ENCODE data around the gene MESP2. TPM values are rescaled to one million over a fixed set of nuclear protein-coding genes. Genes with fewer than 3 reads are reported as not detected.

MESP2 gene
- not detected in 2 replicates for total RNA-seq (2014; rRNA removed; shearing (Covaris generic))

DNA sequence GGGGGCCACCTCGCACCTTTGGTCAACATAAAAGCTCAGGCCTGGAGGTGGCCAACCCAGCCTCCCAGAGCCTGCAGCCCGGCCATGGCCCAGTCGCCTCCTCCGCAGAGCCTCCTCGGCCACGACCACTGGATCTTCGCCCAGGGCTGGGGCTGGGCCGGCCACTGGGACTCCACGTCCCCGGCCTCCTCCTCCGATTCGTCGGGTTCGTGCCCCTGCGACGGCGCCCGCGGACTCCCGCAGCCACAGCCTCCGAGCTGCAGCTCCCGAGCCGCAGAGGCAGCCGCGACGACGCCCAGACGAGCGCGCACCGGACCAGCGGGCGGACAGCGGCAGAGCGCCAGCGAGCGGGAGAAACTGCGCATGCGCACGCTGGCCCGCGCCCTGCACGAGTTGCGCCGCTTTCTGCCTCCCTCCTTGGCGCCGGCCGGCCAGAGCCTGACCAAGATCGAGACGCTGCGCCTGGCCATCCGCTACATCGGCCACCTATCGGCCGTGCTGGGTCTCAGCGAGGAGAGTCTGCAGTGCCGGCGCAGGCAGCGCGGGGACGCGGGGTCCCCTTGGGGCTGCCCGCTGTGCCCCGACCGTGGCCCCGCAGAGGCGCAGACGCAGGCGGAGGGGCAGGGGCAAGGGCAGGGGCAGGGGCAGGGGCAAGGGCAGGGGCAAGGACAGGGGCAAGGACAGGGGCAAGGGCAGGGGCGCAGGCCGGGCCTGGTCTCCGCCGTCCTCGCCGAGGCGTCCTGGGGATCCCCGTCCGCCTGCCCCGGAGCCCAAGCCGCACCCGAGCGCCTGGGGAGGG is at the start of gene MESP2:
TSS of gene MESP2 (plus strand) at position 59 of the 799 bp plus-strand sequence. CDS start at position 85, 26 bp downstream.
- in situ Hi-C loops (cut with HindIII; ENCODE audit: low sequenced_read_pairs), result no loop called here
- DNase-seq (ENCODE audit: low spot score), result peak; percentile 75

DNA sequence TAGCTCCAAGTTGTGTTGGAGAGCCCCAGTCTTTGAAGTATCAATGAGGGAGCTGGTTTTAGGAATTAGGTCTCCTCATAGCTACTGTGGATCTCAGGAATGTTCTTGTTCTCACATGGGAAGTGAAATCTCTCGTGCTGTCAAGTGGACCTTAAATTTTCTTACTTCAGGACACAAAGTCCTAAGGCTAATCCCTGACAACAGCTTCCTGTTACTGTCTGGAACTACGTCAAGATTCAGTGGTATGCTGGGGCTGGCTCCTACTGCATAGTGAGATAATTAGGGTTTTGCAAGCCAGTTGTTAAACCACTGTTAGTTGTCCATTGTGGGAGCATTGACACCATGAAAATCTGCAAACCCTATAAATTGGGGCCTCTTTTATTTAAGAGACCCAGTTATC is 47.9 kb upstream of the MESP2 start:
- in situ Hi-C loops (cut with HindIII; ENCODE audit: low sequenced_read_pairs), result no loop called here
- DNase-seq (ENCODE audit: low spot score), result no peak

DNA sequence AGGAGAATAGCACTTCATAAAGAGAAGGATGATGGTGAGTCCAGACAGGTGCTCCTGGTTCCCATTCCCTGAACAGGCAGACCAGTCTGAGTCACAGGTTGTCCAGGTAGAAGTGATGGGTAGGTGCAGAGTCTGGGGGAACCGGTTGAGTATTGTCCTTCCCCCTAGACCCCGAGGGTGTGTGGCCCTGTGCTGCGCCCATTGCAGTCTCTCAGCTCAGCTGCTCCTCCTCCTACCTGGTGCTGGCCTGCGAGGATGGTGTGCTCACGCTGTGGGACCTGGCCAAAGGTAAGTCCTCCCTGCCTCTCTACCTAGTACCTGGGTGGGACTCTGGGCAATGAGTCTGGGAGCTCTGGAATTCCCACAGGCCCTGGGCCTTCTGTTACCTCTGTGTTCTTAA is 44.9 kb upstream of the MESP2 start:
- in situ Hi-C loops (cut with HindIII; ENCODE audit: low sequenced_read_pairs), result no loop called here

DNA sequence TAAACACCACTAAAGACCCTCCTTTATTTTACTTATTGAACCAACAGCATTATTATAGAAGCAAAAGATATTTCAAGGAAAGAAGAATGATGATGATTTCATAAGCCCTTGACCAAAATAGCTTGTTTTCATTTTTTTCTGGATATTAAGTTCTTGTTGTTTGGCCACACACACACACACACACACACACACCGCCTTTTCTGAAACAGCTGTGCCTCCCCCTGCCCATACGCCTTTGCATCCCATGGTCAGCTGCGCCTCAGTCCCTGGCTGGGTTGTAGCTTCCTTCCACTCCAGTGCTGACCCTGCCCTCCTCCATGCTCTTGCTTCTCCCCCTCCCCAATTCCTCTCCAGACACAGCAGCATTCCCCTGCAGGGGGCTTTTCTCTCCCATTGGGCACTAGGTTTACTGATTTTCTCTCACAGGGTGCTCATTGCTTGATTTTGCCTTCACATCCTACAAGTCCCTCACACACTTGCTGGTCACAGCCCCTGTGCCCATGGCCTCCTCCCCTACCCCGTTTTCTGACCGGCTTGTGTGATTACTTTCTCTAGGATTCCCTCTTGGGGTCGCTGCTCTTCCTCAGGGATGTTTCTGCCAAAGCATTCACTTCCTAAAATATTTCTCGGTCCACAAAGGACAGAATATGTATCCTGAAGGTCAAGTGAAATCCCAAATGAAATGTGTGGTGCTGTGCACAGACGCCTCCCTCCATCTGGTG is 43.5 kb upstream of the MESP2 start:
- in situ Hi-C loops (cut with HindIII; ENCODE audit: low sequenced_read_pairs), result no loop called here
- DNase-seq (ENCODE audit: low spot score), result no peak

More for the DNA sequence above, 44.9 kb upstream of the MESP2 start:
- no peak for DNase-seq (ENCODE audit: low spot score)

GRCh38 chr15:89735773-89736172 is 40.4 kb upstream of the MESP2 start:
- no peak for DNase-seq (ENCODE audit: low spot score)
- in situ Hi-C loops (cut with HindIII; ENCODE audit: low sequenced_read_pairs), result no loop called here

- peak; percentile 87 for DNase-seq (ENCODE audit: low spot score)
- in situ Hi-C loops (cut with HindIII; ENCODE audit: low sequenced_read_pairs), result no loop called here
Observed at GRCh38 chr15:89740137-89740536, 36.0 kb upstream of the MESP2 start.

GRCh38 chr15:89743011-89743410 is 33.1 kb upstream of the MESP2 start:
- DNase-seq (ENCODE audit: low spot score), result no peak
- in situ Hi-C loops (cut with HindIII; ENCODE audit: low sequenced_read_pairs), result no loop called here

GRCh38 chr15:89743594-89743993 is 32.5 kb upstream of the MESP2 start:
- in situ Hi-C loops (cut with HindIII; ENCODE audit: low sequenced_read_pairs), result no loop called here
- DNase-seq (ENCODE audit: low spot score), result no peak

GRCh38 chr15:89745131-89745530 is 31.0 kb upstream of the MESP2 start:
- in situ Hi-C loops (cut with HindIII; ENCODE audit: low sequenced_read_pairs), result no loop called here
- no peak for DNase-seq (ENCODE audit: low spot score)

DNA sequence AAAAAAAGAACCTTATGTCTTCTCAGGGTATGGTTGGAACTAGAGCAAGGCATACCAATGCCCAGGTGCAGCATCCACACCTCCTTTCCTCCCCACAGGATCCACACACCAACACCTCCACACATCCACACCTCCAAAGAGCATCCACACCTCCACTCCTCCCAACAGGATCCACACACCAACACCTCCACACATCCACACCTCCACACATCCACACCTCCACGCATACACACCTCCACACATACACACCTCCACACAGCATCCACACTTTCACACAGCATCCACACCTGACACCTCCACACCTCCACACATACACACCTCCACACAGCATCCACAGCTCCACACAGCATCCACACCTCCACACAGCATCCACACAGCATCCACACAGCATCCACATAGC is 30.4 kb upstream of the MESP2 start:
- in situ Hi-C loops (cut with HindIII; ENCODE audit: low sequenced_read_pairs), result no loop called here
- no peak for DNase-seq (ENCODE audit: low spot score)

- in situ Hi-C loops (cut with HindIII; ENCODE audit: low sequenced_read_pairs), result no loop called here
- DNase-seq (ENCODE audit: low spot score), result no peak
Observed at GRCh38 chr15:89746386-89746780, 29.7 kb upstream of the MESP2 start.

- in situ Hi-C loops (cut with HindIII; ENCODE audit: low sequenced_read_pairs), result no loop called here
- no peak for DNase-seq (ENCODE audit: low spot score)
Observed at GRCh38 chr15:89747708-89748682, 28.1 kb upstream of the MESP2 start.

- no peak for DNase-seq (ENCODE audit: low spot score)
- in situ Hi-C loops (cut with HindIII; ENCODE audit: low sequenced_read_pairs), result no loop called here
Observed at GRCh38 chr15:89749054-89749453, 27.1 kb upstream of the MESP2 start.

DNA sequence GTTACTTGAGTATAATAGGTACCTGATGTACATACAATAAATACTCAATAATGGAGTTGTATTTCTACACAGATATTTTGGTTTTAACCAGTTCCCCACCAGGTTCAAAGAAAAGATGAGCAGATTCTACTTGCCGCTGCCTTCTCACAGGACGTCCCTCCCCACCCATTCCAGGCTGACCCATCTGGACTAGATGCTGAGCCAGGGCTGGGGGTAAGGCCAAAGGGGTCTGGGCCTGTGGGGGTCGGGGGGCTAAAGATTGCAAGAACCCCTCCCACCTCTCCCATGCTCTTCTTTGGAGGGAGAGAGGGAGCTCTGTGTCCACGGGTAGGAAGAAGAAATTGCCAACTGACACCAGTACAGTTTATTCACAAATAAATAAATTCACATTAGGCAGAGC is 26.6 kb upstream of the MESP2 start:
- in situ Hi-C loops (cut with HindIII; ENCODE audit: low sequenced_read_pairs), result no loop called here
- no peak for DNase-seq (ENCODE audit: low spot score)

DNA sequence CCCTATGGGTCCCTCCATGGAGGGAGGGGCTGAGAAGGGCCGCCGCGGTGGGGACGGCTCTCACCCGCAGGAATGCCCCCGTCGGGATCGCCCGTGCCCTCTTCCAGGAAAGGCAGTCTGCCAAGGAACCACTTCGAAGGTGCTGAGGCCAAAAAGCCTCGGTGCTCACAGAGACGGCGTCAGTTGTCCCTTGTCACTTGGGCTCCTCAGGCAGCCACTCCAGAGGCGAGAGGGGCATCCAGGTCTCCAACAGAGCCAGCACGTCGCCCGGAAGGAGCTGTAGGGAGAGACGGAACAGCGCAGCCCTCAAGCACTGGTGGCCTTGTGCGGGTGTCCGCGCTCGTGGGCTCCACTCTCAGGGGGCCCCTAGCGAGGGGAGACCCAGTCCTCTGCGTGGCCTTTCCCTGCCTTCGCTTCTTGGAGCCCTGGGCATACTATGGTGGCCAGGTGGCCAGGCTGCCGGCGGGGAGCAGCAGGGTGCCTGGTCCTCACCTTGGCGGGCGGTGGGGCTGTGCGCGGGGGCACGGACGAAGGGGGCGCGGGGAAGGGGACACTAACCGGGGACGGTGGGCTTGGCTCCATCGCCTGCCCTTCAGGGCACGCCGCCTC is 26.1 kb upstream of the MESP2 start:
- DNase-seq (ENCODE audit: low spot score), result peak; percentile 41
- in situ Hi-C loops (cut with HindIII; ENCODE audit: low sequenced_read_pairs), result loop anchor here (25.0 kb wide), 1 partner anchor 112 kb away; no protein-coding TSS in a partner anchor

DNA sequence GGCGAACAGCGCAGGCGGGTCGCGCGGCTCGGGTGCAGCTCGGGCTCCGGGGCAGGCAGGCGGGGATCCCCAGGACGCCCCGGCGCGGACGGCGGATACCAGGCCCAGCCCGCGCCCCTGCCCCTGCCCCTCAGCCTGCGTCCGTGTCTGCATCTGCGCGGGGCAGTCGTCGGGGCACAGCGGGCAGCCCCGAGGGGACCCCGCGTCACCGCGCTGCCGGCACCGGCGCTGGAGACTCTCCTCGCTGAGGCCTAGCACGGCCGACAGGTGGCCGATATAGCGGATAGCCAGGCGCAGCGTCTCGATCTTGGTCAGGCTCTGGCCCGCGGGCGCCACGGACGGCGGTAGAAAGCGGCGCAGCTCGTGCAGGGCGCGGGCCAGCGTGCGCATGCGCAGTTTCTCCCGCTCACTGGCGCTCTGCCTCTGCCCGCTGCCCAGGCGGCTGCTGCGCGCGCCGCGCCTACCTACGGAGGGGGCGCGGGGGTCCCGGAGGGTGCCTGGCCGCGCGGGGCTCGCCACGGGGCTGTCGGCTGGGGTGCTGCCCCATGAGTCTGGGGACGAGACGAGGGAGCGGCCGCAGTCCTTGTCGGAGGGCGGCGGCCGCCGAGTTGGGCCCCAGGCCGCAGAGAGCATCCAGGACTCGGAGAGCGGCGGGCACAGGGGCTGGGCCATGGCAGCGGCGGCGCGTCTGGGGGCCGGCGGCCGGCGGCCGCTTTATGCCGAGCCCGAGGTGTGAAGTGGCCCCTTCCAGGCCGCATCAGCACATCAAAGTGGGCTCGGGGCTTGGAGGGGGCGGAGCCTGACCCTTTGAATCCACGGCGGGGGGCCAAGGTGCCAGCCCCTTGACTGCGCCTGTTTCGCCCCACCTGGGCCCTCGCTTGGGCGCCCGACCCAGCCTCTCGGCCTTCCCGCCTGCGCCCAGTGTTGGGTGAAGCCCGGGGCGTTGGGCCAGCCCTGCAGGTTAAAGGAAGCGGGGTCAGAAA is 25.3 kb upstream of the MESP2 start, which contains the start of gene MESP1:
TSS of gene MESP1 (minus strand) at position 690 of the 983 bp plus-strand sequence. CDS start at position 672, 18 bp downstream.
- in situ Hi-C loops (cut with HindIII; ENCODE audit: low sequenced_read_pairs), result loop anchor here (25.0 kb wide), 1 partner anchor 111 kb away; no protein-coding TSS in a partner anchor
- DNase-seq (ENCODE audit: low spot score), result peak; percentile 88

GRCh38 chr15:89751748-89752147 is 24.4 kb upstream of the MESP2 start:
- in situ Hi-C loops (cut with HindIII; ENCODE audit: low sequenced_read_pairs), result loop anchor here (25.0 kb wide), 1 partner anchor 111 kb away; no protein-coding TSS in a partner anchor
- DNase-seq (ENCODE audit: low spot score), result no peak

Measured in G401 (cell line).